Upper lobe of left lung (tissue), 6 donors: ENCODE measurements around the gene ALDH8A1. TPM values are rescaled to one million over a fixed set of nuclear protein-coding genes. Genes with fewer than 3 reads are reported as not detected.

Experiments
- ATAC-seq, 2 donors: fragments of 200-7000 bp; cut with Tn5 transposase; one replicate each; pipeline ENCODE4 v1.9.1; 2022; ENCODE audit warnings: mild to moderate bottlenecking in 2 of 2, moderate library complexity in 2 of 2; ENCODE audit not compliant: low FRiP score in 2 of 2
- DNase-seq, 2 donors: peaks; one replicate each; pipeline ENCODE4 v3.0.0-alpha.2; 2019 to 2020
- H3K27ac ChIP-seq, 4 donors: fragments of 200-600 bp; sonication (generic); one replicate each; pipeline ENCODE4 v1.5.1; 2016 to 2019
- H3K27me3 ChIP-seq, 4 donors: fragments of 200-600 bp; sonication (generic); one replicate each; pipeline ENCODE4 v1.5.1; 2017 to 2019
- H3K36me3 ChIP-seq, 4 donors: fragments of 200-600 bp; sonication (generic); one replicate each; pipeline ENCODE4 v1.5.1; 2016 to 2019
- H3K4me1 ChIP-seq, 4 donors: fragments of 200-600 bp; sonication (generic); one replicate each; pipeline ENCODE4 v1.5.1; 2018 to 2019
- H3K4me3 ChIP-seq, 4 donors: fragments of 200-600 bp; sonication (generic); one replicate each; pipeline ENCODE4 v1.5.1; 2017 to 2019; ENCODE audit warnings: mild to moderate bottlenecking in 2 of 4, moderate library complexity in 1 of 4
- H3K9me3 ChIP-seq, 4 donors: fragments of 200-600 bp; sonication (generic); one replicate each; pipeline ENCODE4 v1.5.1; 2018 to 2019
- EP300 ChIP-seq, 4 donors: sonication (generic); formaldehyde crosslinking; IDR thresholded peaks; one replicate each; pipeline ENCODE4 v1.5.1; 2017; ENCODE audit warnings: antibody characterized with exemption in 4 of 4, control low read depth in 2 of 4
- POLR2A ChIP-seq, 4 donors: fragments of 450-650 bp; IDR thresholded peaks; one replicate each; pipeline ENCODE4 v1.5.1; 2016 to 2017; ENCODE audit warnings: antibody characterized with exemption in 4 of 4, mild to moderate bottlenecking in 2 of 4
- POLR2AphosphoS5 ChIP-seq, 2 donors: sonication (generic); formaldehyde crosslinking; IDR thresholded peaks; one replicate each; pipeline ENCODE4 v1.5.1; 2017; ENCODE audit warnings: antibody characterized with exemption in 2 of 2
- WGBS, 2 donors: methylation state at CpG; one replicate each; pipeline ENCODE4 v1.1.5; 2017 to 2018; 5-methylcytosine and 5-hydroxymethylcytosine counted together
- total RNA-seq, 6 donors: library from RNA; depleted of rRNA in 4 of 6; stranded (reverse); fragments of >200 nt in 4 of 6; gene quantifications; one replicate each; pipeline versions ENCODE4 v1.1.0 to v1.2.1, GENCODE V29; 2016 to 2021
- TF ChIP-seq, protein P1 (sequence below), 6 experiments: fragments of 450-650 bp in 4 of 6; fragments of 200-600 bp in 2 of 6; sonication (generic) in 2 of 6; IDR thresholded peaks; one replicate each; pipeline ENCODE4 v1.5.1; 2016 to 2019; ENCODE audit warnings: antibody characterized with exemption in 6 of 6
- donor health status: DM: no; HTN: no; CAD: no; lungs with moderate emphysema.
- donor health status: DM: no; HTN: yes; CAD: no; lungs with severe emphysema.

Gene ALDH8A1
- total RNA-seq, 6 donors from 2014 or later = 0.23 to 2.7 (median 0.69) TPM; not detected in 2

DNA sequence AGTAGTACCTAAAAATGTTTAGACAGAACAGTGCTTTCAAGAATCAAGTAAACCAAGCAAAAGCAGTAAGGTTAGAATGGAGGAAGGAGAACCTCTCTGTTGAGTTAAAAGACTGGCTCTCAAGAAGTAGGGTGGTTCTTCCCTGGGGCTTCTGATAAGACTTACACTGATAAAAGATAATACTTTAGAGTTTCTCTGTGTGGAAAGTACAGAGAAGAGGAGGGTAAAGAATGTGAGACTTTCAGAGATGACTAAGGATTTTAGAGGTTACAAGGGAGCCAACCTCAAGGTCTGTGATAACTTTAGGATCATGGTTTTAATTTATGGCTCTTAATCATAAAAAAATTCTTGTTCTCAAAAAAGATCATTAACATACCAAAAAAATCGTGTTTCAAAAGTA is 30.9 kb upstream of the ALDH8A1 start:
- no peak for TF ChIP-seq POLR2A (IDR thresholded peaks at IDR 0.05)
- TF ChIP-seq, protein P1, sequence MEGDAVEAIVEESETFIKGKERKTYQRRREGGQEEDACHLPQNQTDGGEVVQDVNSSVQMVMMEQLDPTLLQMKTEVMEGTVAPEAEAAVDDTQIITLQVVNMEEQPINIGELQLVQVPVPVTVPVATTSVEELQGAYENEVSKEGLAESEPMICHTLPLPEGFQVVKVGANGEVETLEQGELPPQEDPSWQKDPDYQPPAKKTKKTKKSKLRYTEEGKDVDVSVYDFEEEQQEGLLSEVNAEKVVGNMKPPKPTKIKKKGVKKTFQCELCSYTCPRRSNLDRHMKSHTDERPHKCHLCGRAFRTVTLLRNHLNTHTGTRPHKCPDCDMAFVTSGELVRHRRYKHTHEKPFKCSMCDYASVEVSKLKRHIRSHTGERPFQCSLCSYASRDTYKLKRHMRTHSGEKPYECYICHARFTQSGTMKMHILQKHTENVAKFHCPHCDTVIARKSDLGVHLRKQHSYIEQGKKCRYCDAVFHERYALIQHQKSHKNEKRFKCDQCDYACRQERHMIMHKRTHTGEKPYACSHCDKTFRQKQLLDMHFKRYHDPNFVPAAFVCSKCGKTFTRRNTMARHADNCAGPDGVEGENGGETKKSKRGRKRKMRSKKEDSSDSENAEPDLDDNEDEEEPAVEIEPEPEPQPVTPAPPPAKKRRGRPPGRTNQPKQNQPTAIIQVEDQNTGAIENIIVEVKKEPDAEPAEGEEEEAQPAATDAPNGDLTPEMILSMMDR (IDR thresholded peaks at IDR 0.05) = no peak
- no peak for TF ChIP-seq POLR2AphosphoS5 (IDR thresholded peaks at IDR 0.05)
- TF ChIP-seq EP300 (IDR thresholded peaks at IDR 0.05) = no peak
- no peak overlapping the region for H3K4me3 ChIP-seq
- H3K36me3 ChIP-seq = peaks cover 0 to 56% (median 21%) of the 10 kb centered on the region in 4 donors
- DNase-seq (no peak), ATAC-seq (no peak)
- H3K27ac ChIP-seq = no peak overlapping the region
- no peaks in the 10 kb centered on the region for H3K9me3 ChIP-seq
- H3K27me3 ChIP-seq = no peaks in the 10 kb centered on the region
- H3K4me1 ChIP-seq = no peaks in the 10 kb centered on the region
- WGBS, 2 donors = 50 to 61% methylated on average over 1 of the region's 1 CpG

- Histone ChIP-seq H3K27ac (no peak overlapping the region), H3K4me1 (no peaks in the 10 kb centered on the region), H3K36me3 (peaks cover 0 to 40% (median 17%) of the 10 kb centered on the region in 4 donors), H3K4me3 (no peak overlapping the region), H3K9me3 (no peaks in the 10 kb centered on the region), H3K27me3 (no peaks in the 10 kb centered on the region)
- WGBS, 2 donors = 86 to 96% methylated on average over 6 of the region's 6 CpGs
- no peak for DNase-seq
- no peak for ATAC-seq
- no peak for TF ChIP-seq POLR2A (IDR thresholded peaks at IDR 0.05)
- TF ChIP-seq, protein P1 (IDR thresholded peaks at IDR 0.05) = no peak
- no peak for TF ChIP-seq POLR2AphosphoS5 (IDR thresholded peaks at IDR 0.05)
- TF ChIP-seq EP300 (IDR thresholded peaks at IDR 0.05) = no peak
Observed at GRCh38 chr6:134979142-134979541, 29.2 kb upstream of the ALDH8A1 start.

DNA sequence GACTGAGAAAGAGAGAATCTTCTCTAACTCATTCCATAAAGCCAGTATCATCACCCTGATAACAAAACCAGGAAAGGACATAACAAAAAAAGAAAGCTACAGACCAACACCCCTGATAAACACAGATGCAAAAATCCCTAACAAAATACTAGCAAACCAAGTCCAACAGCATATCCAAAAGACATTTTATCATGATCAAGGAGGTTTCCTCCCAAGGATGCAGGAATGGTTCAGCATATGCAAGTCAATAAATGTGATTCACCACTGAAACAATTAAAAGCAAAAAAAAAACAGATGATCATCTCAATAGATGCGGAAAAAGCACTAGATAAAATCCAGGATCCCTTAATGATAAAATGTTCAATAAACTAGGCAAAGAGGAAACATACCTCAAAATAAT is 24.5 kb upstream of the ALDH8A1 start:
- TF ChIP-seq, protein P1 (IDR thresholded peaks at IDR 0.05) = no peak
- TF ChIP-seq POLR2A (IDR thresholded peaks at IDR 0.05) (no peak), POLR2AphosphoS5 (IDR thresholded peaks at IDR 0.05) (no peak), EP300 (IDR thresholded peaks at IDR 0.05) (no peak)
- DNase-seq (no peak), ATAC-seq (no peak)
- H3K4me1 ChIP-seq = no peaks in the 10 kb centered on the region
- peaks cover 0 to 34% (median 11%) of the 10 kb centered on the region in 4 donors for H3K36me3 ChIP-seq
- no peaks in the 10 kb centered on the region for H3K27me3 ChIP-seq
- no peak overlapping the region for H3K27ac ChIP-seq
- 96 to 100% methylated on average over 1 of the region's 1 CpG for WGBS, 2 donors
- H3K4me3 ChIP-seq = no peak overlapping the region
- no peaks in the 10 kb centered on the region for H3K9me3 ChIP-seq

GRCh38 chr6:134967711-134968110 is 17.8 kb upstream of the ALDH8A1 start:
- H3K9me3 ChIP-seq = no peaks in the 10 kb centered on the region
- H3K4me1 ChIP-seq = no peaks in the 10 kb centered on the region
- TF ChIP-seq POLR2A (IDR thresholded peaks at IDR 0.05) = no peak
- WGBS, 2 donors = 65 to 83% methylated on average over 1 of the region's 1 CpG
- peaks cover 3 to 56% (median 9%) of the 10 kb centered on the region in 4 donors for H3K36me3 ChIP-seq
- no peak overlapping the region for H3K27ac ChIP-seq
- DNase-seq (no peak), ATAC-seq (no peak)
- H3K27me3 ChIP-seq = no peaks in the 10 kb centered on the region
- H3K4me3 ChIP-seq = no peak overlapping the region

- 74% methylated on average over 1 of the region's 1 CpG for WGBS, 2 donors
- TF ChIP-seq EP300 (IDR thresholded peaks at IDR 0.05) = no peak
- ATAC-seq = no peak
- no peaks in the 10 kb centered on the region for H3K27me3 ChIP-seq
- H3K4me1 ChIP-seq = no peaks in the 10 kb centered on the region
- H3K4me3 ChIP-seq = no peak overlapping the region
- no peak overlapping the region for H3K27ac ChIP-seq
- peaks cover 0 to 1% (median 0%) of the 10 kb centered on the region in 4 donors for H3K9me3 ChIP-seq
- DNase-seq = no peak
- H3K36me3 ChIP-seq = peaks cover 3 to 55% (median 6%) of the 10 kb centered on the region in 4 donors
Observed at GRCh38 chr6:134964451-134965203, 14.7 kb upstream of the ALDH8A1 start.

GRCh38 chr6:134962421-134962820 is 12.5 kb upstream of the ALDH8A1 start:
- Histone ChIP-seq H3K9me3 (peaks cover 0 to 4% (median 0%) of the 10 kb centered on the region in 4 donors), H3K27ac (no peak overlapping the region), H3K27me3 (no peaks in the 10 kb centered on the region), H3K4me3 (no peak overlapping the region), H3K4me1 (no peaks in the 10 kb centered on the region), H3K36me3 (peaks cover 3 to 50% (median 6%) of the 10 kb centered on the region in 4 donors)
- DNase-seq = no peak
- no peak for ATAC-seq
- TF ChIP-seq EP300 (IDR thresholded peaks at IDR 0.05) (no peak), POLR2AphosphoS5 (IDR thresholded peaks at IDR 0.05) (no peak), POLR2A (IDR thresholded peaks at IDR 0.05) (no peak)
- TF ChIP-seq, protein P1 (IDR thresholded peaks at IDR 0.05) = no peak
